GM12878 (cell line): ENCODE measurements around the gene AGAP1.

Source experiments
- ATF2 ChIP-seq: IDR thresholded peaks from 2 replicates; pipeline ENCODE4 v1.6.1; 2012; ENCODE audit warnings: low read length, inconsistent platforms
- CTCF ChIP-seq, 3 experiments: IDR thresholded peaks in 2 of 3; conservative IDR thresholded peaks in 1 of 3; 2 replicates each; pipeline ENCODE4 v1.5.1; 2011; ENCODE audit warnings: low read depth in 3 of 3, low read length in 3 of 3, mild to moderate bottlenecking in 3 of 3, control low read depth in 2 of 3, moderate library complexity in 2 of 3, inconsistent platforms in 1 of 3, mixed read lengths in 1 of 3; ENCODE audit not compliant: control insufficient read depth in 2 of 3, insufficient read depth in 1 of 3; ENCODE audit errors: extremely low read depth in 1 of 3
- HDAC2 ChIP-seq: fragments of 200-600 bp; sonication (generic); IDR thresholded peaks from 2 replicates; pipeline ENCODE4 v1.6.1; 2017
- MAX ChIP-seq: IDR thresholded peaks from 2 replicates; pipeline ENCODE4 v1.6.1; 2012; ENCODE audit warnings: low read depth, low read length, improper control_type of control experiment
- PAX5 ChIP-seq: IDR thresholded peaks from 2 replicates; pipeline ENCODE4 v1.6.1; 2011; ENCODE audit warnings: low read depth, low read length, borderline replicate concordance
- POLR2A ChIP-seq: IDR thresholded peaks from 2 replicates; pipeline ENCODE4 v1.6.1; 2011; ENCODE audit warnings: low read depth, mild to moderate bottlenecking, low read length
- RAD51 ChIP-seq: fragments of 450-650 bp; IDR thresholded peaks from 2 replicates; pipeline ENCODE4 v1.6.1; 2016; ENCODE audit warnings: moderate library complexity, mild to moderate bottlenecking, inconsistent platforms

GRCh38 chr2:236022128-236022527 is 528.3 kb downstream of the AGAP1 start:
- TF ChIP-seq ATF2 = no peak
- no peak for TF ChIP-seq PAX5
- no peak for TF ChIP-seq RAD51
- TF ChIP-seq POLR2A = no peak
- no peak for TF ChIP-seq HDAC2
- TF ChIP-seq MAX = no peak
- TF ChIP-seq CTCF (IDR thresholded peaks at IDR 0.05 in 2 of 3, conservative IDR thresholded peaks at IDR 0.05 in 1 of 3; ENCODE audit: control insufficient read depth in 2 of 3, extremely low read depth in 1 of 3, insufficient read depth in 1 of 3, low read depth in 3 of 3, low read length in 3 of 3) = no peak
